Fibroblast of lung (primary cell): Measurements from ENCODE around the gene GRIK1.

ENCODE experiments used
- EZH2 ChIP-seq: IDR thresholded peaks from 2 replicates; pipeline ENCODE4 v1.5.1; 2012; ENCODE audit warnings: low read length, control low read depth, mild to moderate bottlenecking; ENCODE audit errors: missing control alignments
- TF ChIP-seq, protein P1 (sequence below), 2 donors: IDR thresholded peaks in 1 of 2; conservative IDR thresholded peaks in 1 of 2; 1 replicate in 1 of 2; 2 replicates in 1 of 2; pipeline ENCODE4 v1.5.1; 2011 to 2012; ENCODE audit warnings: low read length in 2 of 2, control low read depth in 1 of 2, inconsistent platforms in 1 of 2, low read depth in 1 of 2, mild to moderate bottlenecking in 1 of 2

DNA sequence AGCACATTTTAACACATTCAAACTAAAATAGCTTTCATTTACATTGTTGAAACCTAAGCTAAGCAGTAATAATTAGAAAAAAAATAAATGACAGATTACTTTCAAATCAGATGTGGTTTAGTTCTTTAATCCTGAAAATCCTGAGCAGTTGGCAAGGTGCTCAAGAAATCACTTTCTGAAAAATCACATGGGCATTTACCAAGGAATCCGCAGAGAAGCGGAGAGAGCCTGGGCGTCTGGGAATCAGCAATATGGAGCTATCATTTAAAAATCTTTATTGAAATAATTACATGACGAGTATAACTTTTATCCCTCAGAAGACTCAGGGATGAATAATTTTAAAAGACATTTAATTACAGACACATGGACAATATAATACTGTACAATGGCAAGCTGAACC is 30.2 kb downstream of the GRIK1 start:
- no peak for TF ChIP-seq EZH2
- TF ChIP-seq, protein P1, sequence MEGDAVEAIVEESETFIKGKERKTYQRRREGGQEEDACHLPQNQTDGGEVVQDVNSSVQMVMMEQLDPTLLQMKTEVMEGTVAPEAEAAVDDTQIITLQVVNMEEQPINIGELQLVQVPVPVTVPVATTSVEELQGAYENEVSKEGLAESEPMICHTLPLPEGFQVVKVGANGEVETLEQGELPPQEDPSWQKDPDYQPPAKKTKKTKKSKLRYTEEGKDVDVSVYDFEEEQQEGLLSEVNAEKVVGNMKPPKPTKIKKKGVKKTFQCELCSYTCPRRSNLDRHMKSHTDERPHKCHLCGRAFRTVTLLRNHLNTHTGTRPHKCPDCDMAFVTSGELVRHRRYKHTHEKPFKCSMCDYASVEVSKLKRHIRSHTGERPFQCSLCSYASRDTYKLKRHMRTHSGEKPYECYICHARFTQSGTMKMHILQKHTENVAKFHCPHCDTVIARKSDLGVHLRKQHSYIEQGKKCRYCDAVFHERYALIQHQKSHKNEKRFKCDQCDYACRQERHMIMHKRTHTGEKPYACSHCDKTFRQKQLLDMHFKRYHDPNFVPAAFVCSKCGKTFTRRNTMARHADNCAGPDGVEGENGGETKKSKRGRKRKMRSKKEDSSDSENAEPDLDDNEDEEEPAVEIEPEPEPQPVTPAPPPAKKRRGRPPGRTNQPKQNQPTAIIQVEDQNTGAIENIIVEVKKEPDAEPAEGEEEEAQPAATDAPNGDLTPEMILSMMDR (conservative IDR thresholded peaks at IDR 0.05 in 1 of 2, IDR thresholded peaks at IDR 0.05 in 1 of 2; ENCODE audit: low read depth in 1 of 2, low read length in 2 of 2): no peak
